NCI-H510A treated with DMSO at 0.1 percent for 48 hours (cell line): Measurements from ENCODE around the gene ELANE.

Experiments used
- DNase-seq: peaks from one replicate; lab custom pipeline; 2025; lab: John Stamatoyannopoulos, UW

ELANE gene

GRCh38 chr19:852136-853013 lies at the start of gene ELANE:
TSS of gene ELANE (plus strand) at chr19:852303. CDS start at chr19:852329, 26 bp downstream.
- no peak for DNase-seq

DNA sequence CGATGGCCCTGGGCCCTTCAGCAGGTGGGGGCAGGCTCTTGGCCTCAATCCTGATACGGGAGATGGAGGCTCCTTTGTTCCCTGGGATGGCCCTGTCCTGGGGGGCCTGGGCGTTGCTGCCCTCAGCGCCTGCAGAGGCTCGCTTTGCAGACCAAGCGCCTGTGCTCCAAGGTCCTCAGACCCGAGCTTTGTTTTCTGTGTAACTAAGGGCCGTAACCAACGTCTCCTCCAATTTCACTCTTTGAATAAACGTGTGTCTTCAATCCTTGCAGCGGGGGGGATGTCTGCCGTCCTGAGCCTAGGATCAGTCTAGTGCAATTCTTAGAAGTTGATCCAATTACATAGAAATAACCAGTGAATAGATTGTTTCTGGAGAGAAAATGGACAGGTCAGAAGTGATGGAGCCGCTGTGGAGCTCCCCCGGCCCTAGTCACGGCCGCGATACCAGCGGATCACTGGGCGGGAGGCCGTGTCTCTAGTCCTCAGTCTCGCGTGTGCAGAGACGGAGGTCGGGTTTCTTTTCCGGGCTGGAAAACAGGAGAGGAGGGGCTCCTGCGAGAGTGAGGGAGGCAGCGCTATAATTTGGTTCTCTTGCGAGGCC lies 49.5 kb upstream of the ELANE start:
- no peak for DNase-seq

DNA sequence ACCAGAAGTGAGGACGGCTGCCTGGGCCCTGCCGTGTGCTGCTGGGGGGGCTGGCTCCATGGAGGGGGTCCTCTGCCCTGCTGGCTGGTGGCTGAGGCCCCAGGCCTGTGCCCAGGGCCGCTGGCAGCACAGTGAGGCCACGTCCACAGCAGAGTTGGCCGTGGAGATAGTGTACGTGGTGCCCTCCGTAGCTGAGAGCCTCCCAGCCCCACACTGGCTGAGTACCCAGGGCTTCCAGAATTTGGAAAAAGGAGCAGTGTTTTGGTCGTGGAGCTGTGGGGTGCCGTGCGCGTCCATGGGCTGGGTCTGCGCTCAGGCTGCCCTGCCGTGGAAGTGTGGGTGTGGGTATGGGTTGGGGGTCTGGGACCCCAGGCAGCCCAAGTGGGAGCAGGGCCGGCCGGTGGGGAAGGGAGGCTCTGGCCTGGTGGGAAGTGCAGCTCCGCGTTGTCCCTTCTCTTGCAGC lies 49.0 kb upstream of the ELANE start:
- DNase-seq, result no peak

GRCh38 chr19:803686-804418 lies 48.3 kb upstream of the ELANE start:
- no peak for DNase-seq

DNA sequence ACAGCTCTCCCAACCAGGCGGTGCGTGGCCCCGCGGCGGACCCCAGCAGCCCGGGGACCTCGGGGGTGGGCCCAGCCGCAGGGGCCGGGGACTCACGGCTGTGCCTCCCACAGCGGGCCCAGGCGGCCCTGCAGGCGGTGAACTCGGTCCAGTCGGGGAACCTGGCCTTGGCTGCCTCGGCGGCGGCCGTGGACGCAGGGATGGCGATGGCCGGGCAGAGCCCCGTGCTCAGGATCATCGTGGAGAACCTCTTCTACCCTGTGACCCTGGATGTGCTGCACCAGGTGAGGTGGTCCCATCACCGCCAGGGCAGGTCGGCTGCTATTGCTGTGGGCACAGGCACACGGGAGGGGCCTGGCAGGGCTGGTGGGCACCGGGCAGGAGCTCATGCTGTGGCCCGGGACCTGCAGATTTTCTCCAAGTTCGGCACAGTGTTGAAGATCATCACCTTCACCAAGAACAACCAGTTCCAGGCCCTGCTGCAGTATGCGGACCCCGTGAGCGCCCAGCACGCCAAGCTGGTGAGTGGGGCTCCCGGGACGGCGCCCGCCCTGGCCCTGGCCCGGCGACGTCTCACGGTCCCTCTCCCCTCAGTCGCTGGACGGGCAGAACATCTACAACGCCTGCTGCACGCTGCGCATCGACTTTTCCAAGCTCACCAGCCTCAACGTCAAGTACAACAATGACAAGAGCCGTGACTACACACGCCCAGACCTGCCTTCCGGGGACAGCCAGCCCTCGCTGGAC lies 47.5 kb upstream of the ELANE start:
- DNase-seq, result no peak

DNA sequence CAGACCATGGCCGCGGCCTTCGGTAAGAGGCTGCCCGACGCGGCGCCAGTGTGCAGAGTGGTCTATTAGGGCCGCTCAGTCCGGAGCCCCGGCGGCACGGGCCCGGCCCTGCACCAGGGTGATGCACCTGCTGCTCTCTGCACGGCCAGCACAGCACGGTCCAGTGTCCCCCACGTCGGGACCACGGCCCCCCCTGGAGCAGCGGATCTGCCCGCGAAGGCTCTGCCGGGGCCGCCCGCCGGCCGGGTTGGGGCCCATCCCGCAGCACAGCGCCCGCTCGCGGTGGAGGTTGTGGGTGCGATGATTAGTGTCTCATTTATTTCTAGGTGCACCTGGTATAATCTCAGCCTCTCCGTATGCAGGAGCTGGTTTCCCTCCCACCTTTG lies 46.9 kb upstream of the ELANE start:
- no peak for DNase-seq

GRCh38 chr19:805600-806550 lies 46.2 kb upstream of the ELANE start:
- DNase-seq, result no peak

DNA sequence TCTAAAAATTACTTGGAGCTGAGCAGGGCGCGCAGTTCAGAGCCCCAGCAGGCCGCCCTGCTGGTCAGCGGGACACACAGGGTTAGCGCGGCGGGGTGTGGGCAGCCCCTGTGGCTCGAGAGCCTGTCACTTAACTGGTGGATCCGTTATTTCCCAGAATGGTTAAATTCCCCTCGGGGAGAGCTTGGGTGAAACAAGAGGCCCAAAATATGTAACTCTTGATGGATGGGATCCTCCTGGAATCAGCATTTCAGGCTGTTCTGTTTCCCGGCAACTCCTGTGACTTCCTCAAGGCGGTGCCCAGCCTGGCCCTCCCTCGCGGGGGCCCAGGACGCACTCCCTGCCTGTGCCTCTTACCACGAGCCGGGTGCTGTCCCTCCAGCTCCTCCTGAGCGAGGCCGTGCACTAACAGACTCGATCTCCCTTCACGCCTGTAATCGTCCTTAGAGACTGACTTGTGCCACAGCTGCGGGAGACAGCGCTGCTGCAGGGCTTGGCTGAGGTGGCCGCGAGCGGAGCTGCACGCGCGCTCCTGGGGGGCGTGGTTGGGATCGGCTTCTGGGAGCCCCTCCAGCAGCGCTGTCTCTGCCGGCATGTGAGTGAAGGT lies 45.2 kb upstream of the ELANE start:
- DNase-seq, result no peak

GRCh38 chr19:807627-808422 lies 44.3 kb upstream of the ELANE start:
- no peak for DNase-seq

DNA sequence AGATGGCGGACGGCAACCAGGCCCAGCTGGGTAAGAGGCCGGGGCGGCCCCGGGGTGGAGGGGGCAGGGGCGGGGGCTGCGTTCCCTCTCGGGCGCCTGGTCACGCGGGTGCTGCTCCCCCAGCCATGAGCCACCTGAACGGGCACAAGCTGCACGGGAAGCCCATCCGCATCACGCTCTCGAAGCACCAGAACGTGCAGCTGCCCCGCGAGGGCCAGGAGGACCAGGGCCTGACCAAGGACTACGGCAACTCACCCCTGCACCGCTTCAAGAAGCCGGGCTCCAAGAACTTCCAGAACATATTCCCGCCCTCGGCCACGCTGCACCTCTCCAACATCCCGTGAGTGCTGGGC lies 43.7 kb upstream of the ELANE start:
- no peak for DNase-seq

- no peak for DNase-seq
Measured at GRCh38 chr19:810077-810855, 41.8 kb upstream of the ELANE start.

DNA sequence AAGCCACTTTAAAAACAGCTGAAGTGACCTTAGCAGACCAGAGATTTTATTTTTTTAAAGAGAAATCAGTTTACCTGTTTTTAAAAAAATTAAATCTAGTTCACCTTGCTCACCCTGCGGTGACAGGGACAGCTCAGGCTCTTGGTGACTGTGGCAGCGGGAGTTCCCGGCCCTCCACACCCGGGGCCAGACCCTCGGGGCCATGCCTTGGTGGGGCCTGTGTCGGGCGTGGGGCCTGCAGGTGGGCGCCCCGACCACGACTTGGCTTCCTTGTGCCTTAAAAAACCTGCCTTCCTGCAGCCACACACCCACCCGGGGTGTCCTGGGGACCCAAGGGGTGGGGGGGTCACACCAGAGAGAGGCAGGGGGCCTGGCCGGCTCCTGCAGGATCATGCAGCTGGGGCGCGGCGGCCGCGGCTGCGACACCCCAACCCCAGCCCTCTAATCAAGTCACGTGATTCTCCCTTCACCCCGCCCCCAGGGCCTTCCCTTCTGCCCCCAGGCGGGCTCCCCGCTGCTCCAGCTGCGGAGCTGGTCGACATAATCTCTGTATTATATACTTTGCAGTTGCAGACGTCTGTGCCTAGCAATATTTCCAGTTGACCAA lies 41.1 kb upstream of the ELANE start:
- no peak for DNase-seq

DNA sequence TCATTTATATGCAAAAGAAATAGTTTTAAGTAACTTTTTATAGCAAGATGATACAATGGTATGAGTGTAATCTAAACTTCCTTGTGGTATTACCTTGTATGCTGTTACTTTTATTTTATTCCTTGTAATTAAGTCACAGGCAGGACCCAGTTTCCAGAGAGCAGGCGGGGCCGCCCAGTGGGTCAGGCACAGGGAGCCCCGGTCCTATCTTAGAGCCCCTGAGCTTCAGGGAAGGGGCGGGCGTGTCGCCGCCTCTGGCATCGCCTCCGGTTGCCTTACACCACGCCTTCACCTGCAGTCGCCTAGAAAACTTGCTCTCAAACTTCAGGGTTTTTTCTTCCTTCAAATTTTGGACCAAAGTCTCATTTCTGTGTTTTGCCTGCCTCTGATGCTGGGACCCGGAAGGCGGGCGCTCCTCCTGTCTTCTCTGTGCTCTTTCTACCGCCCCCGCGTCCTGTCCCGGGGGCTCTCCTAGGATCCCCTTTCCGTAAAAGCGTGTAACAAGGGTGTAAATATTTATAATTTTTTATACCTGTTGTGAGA lies 40.5 kb upstream of the ELANE start:
- DNase-seq, result no peak

DNA sequence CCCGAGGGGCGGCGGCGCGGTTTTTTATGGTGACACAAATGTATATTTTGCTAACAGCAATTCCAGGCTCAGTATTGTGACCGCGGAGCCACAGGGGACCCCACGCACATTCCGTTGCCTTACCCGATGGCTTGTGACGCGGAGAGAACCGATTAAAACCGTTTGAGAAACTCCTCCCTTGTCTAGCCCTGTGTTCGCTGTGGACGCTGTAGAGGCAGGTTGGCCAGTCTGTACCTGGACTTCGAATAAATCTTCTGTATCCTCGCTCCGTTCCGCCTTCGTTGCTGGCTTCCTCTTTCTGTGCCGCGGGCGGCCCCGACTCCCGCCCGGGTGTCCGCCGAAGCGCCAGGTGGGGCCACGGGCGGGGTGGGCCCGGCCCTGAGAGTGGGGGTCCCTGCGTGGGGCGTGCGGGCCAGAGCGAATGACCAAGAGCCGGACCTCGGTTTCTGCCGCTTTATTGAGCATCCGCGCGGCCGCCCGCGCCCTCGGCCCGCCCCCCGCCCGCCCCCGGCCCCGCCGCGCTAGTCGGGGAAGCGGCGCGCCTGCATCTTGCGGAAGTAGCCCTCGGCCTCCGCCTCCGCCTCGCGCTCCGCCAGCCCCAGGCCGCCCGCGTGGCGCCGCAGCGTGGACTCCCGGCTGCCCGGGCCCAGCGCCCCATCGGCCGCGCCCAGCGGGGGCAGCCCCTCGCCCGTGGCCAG lies 39.9 kb upstream of the ELANE start:
- DNase-seq, result no peak

GRCh38 chr19:812747-813218 lies 39.3 kb upstream of the ELANE start:
- DNase-seq, result no peak

DNA sequence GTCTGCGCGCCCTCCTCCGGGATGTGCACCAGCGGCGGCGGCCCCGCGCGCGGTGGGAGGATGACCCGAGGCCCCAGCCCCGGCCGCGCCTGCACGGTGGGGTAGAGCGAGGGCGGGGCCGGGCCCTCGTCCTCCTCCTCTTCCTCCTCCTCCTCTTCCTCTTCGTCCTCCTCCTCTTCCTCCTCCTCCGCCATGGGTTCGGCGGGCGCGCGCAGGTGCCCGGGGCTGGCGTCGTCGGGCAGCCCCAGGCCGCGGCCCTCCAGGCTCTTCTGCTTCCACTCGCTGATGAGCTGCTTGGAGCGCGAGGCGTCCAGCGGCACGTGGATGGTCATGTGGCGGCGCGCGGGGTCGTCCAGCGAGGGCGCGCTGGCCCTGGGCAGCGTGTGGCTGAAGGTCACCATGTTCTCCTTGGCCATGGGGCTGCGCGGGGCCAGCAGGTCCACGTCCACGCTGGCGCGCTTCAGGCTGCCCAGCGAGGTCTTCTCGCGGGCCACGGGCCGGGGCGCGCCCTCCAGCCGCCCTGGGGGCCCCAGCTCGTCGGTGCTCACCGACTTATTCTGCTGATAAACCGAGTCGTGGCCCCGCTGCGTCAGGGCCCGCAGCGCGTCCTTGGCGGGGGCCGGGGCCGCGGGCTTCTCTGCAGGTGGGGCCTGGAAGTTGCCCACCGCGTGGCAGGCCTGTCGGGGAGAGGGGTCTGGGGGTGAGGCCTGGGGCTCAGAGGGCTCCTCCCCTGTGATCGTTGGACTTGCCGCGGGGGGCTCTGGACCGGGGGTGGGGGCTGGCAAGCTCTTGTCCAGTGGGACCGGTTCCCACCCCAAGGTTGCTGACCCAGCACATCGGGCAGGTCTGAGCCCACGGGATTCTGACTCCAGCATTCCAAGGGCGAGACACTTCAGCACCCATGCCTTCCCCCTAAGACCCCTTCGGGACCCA lies 38.6 kb upstream of the ELANE start:
- no peak for DNase-seq
